Activated CD4-positive, alpha-beta T cell treated with anti-CD3 and anti-CD28 coated beads for 24 hours (primary cell): ENCODE data around the gene HSD17B1.
"Not testable (repeated sequence)": the region's sequence is repeated elsewhere in the genome, so short reads cannot be mapped to it uniquely, and the experiment has no call there.

Experiments
- DNase-seq, 2 donors: peaks; one replicate each; pipeline ENCODE4 v3.0.0-alpha.2; 2020; ENCODE audit warnings: low read depth in 2 of 2

The HSD17B1 gene

DNA sequence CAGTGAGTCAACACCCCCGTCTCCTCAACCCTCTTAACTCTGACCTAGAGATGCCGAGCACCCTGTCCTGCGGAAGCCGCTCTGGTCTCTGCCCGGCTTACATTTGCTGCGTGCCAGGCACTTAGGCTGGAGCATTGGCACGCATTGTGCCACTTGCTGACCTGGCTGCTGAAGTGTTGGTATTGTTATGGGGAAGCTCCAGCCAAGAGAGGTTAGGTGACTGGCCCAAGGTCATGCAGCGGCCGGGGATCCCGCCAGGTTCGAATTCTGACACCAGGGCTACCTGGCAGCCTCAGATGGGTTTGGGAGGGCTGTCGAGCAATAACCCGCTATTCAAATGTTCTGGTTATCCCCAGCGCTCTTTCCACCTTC, 5.0 kb upstream of the HSD17B1 start:
- DNase-seq = no peak

DNA sequence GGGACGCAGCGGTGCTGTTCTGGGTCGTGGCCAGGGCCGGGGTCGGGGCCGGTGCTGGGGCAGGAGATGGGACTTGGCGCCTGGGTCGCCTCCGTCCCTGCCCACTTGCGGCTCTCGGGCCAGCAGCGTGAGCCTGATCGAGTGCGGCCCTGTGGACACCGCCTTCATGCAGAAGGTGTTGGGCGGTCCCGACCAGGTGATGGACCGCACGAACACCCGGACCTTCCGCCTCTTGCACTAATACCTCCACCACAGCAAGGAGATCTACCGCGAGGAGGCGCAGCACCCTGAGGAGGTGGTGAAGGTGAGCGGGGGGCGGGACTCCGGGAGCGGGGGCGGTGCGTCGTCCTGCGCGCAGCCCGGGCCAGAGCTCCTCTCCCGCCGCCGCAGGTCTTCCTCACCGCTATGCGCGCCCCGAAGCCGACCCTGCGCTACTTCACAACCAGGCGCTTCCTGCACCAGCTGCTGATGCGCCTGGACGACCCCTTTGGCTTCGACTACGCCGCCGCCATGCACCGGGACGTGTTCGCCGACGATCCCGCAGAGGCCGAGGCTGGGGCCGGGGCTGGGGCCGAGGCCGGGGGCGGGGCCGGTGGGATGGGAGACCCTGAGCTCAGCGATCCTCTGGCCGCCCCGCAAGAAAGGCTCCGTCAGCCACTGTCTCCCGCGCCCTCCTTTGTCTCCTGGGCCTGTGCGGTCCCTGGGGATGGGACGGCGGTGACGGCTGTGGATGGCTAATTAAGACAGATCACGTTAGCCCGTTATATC, 4.5 kb upstream of the HSD17B1 start:
- DNase-seq = peak; percentile 69 to 83

DNA sequence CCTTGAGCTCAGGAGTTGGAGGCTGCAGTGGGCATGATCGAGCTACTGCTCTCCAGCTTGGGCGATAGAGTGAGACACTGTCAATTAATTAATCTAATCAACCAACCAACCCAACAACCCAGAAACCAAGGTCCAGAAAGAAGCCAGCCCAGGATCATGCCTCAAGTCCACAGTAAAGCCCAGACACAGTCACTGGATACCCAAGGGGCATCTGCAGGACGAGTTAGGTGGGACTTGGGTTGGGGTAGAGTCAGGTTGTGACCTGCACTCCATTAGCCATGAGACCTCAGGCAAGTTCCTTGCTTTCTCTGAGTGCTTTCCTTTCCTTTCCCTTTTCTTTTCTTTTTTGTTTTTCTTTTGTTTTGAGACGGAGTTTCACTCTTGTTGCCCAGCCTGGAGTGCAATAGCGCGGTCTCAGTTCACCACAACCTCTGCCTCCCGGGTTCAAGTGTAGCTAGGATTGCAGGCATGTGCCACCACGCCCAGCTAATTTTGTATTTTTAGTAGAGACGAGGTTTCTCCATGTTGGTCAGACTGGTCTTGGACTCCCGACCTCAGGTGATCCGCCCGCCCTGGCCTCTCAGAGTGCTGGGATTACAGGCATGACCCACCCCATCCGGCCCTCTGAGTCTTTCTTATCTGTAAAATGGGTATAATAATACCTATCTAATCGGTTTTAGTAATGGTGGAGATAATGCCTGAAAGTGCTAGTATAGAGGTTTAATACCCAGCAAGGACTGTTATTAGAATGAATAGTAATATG, 3.5 kb upstream of the HSD17B1 start:
- no peak for DNase-seq

DNA sequence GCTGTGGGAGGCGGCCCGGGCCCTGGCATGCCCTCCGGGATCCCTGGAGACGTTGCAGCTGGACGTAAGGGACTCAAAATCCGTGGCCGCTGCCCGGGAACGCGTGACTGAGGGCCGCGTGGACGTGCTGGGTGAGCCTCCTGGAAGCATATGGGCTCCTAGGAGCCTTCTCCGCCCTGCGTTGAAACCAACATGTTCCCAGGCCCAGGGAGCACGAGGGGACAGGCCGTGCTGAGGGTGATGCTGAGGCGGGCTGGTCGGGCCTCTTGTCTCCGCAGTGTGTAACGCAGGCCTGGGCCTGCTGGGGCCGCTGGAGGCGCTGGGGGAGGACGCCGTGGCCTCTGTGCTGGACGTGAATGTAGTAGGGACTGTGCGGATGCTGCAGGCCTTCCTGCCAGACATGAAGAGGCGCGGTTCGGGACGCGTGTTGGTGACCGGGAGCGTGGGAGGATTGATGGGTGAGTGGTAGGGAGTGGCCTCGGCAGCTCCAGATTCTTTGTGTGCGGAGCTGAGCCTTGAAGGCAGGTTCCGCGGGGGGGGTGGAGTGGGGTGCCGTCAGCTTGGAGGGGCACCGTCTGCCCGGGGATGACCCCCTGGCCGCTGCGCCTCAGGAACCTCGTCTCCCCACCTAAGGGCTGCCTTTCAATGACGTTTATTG, 567 bp downstream of the HSD17B1 start:
- DNase-seq = no peak

DNA sequence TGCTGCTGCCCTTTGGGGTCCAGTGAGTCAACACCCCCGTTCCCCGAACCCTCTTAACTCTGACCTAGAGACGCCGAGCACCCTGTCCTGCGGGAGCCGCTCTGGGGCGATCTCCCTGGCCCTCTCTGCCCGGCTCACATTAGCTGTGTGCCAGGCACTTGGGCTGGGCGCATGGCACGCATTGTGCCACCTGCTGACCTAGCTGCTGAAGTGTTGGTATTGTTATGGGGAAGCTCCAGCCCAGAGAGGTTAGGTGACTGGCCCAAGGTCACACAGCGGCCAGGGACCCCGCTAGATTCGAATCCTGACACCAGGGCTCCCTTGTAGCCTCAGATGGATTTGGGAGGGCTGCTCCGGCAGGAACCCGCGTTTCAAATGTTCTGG, 1.1 kb downstream of the HSD17B1 start:
- DNase-seq = no peak

DNA sequence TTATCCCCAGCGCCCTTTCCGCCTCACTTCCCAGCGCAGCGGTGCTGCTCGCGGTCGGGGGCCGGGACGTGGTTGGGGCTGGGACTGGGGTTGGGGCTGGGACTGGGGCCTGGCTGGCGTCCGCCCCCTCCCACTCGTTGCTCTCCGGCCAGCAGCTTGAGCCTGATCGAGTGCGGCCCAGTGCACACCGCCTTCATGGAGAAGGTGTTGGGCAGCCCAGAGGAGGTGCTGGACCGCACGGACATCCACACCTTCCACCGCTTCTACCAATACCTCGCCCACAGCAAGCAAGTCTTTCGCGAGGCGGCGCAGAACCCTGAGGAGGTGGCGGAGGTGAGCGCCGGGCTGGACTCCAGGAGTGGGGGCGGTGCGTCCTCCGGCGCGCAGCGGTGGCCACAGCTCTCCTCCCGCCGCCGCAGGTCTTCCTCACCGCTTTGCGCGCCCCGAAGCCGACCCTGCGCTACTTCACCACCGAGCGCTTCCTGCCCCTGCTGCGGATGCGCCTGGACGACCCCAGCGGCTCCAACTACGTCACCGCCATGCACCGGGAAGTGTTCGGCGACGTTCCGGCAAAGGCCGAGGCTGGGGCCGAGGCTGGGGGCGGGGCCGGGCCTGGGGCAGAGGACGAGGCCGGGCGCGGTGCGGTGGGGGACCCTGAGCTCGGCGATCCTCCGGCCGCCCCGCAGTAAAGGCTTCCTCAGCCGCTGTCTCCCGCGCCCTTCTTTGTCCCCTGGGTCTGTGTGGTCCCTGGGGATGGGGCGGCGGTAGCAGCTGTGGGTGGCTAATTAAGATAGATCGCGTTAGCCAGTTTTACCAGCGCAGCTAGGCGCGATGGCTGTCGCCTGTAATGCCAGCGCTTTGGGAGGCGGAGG, 1.8 kb downstream of the HSD17B1 start:
- DNase-seq = peak; percentile 49 to 73

DNA sequence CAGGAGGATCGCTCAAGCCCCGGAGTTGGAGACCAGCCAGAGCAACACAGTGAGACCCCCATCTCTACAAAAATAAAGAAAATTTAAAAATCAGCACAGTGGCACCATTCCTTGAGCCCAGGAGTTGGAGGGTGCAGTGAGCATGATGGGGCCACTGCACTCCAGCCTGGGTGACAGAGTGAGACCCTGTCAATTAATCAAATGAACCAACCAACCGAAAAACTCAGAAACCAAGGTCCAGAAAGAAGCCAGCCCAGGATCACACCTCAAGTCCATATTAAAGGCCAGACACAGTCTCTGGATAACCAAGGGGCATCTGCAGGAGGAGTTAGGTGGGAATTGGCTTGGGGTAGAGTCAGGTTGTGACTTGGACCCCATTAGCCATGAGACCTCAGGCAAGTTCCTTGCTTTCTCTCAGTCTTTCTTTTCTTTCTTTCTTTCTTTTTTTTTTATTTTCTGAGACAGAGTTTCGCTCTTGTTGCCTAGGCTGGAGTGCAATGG, 2.4 kb downstream of the HSD17B1 start:
- no peak for DNase-seq

DNA sequence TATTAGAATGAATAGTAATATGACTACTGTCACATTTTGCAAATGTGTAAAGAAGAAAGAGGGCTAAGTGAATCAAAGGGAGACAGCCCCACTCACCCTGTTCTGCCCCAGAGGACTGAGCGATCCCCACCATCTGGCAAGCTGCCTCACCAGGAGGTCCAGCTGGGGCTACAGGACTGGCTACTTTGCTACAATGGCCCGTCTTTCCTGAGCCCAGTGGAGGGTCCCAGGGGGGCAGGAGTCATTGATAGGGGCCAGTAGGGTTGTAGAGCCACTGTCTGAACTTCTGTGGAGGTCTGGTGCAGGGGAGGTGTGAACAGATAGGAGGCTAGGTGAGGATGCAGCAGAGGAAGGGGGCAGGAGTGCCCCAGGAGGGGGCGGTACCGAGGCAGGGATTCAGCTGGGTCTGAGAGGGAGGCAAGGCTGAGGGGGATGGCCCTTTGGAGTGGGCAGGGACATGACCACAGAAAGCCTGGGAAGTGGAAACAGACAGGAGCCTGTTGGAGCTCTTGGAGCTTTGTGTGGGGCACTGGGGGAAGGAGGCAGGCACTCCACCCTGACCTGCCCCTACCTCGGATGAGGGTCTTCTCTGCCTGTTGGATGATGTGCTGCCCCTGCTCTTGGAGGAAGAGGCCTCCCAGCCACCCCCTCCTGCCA, 3.4 kb downstream of the HSD17B1 start:
- DNase-seq = not testable (repeated sequence)

DNA sequence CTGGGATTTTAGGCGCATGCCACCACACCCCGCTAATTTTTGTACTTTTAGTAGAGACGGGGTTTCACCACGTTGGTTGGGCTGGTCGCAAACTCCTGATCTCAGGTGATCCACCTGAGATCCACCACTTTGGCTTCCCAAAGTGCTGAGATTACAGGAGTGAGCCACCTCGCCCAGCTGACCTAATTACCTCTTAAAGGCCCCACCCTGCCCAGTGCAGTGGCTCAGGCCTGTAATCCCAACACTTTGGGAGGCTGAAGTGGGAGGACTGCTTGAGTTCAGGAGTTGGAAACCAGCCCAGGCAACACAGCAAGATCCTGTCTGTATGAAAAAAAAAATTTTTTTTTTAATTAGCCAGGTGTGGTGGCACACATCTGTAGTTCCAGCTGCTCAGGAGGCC, 6.4 kb downstream of the HSD17B1 start:
- DNase-seq = no peak

DNA sequence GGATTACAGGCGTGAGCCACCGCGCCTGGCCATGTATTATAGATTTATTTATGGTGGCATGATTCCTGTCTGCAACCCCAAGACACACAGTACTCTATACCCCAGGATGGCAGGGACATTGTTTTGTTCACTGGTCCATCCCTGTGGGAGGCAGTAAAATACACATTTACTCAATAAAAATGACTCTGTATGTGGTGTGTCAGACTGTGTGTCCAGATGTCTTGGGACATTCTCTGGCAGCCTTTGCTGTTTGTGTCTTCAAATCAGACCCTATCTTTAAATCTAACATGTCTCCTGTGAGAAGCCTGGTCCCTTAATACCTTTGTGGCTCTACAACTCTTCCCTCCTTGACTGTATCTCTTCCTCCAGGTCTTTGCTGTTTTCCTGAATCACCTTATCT, 7.5 kb downstream of the HSD17B1 start:
- no peak for DNase-seq

DNA sequence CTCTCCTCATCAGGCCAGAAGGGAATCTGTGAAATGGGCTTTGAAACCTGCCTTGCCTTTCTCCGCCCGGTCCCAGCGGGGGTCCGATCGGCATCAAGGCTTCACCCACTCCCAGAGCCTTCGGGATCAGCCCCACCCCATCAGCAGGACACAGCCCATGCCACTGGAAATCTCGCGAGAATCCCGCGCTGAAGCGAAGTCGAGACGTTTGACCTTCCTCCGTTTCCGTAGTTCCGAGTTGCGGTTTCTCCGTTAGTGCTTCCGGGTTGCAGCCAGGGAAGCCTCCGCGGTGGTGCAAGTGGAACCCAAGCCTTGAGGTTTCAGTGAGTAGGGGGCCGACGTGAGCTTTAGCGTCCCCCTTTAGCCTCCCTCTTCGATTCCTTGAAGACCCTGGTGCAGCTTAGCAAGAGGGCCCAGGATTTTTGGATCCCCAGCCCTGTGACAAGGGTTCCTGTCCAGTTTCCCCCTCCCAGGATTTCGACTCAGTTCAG, 9.2 kb downstream of the HSD17B1 start, which contains the start of gene COASY:
Gene COASY, plus strand, starts transcription at position 252 of the 491 bp plus-strand sequence. CDS start 475 bp downstream, outside the sequence.
- peak; percentile 84 to 94 for DNase-seq

DNA sequence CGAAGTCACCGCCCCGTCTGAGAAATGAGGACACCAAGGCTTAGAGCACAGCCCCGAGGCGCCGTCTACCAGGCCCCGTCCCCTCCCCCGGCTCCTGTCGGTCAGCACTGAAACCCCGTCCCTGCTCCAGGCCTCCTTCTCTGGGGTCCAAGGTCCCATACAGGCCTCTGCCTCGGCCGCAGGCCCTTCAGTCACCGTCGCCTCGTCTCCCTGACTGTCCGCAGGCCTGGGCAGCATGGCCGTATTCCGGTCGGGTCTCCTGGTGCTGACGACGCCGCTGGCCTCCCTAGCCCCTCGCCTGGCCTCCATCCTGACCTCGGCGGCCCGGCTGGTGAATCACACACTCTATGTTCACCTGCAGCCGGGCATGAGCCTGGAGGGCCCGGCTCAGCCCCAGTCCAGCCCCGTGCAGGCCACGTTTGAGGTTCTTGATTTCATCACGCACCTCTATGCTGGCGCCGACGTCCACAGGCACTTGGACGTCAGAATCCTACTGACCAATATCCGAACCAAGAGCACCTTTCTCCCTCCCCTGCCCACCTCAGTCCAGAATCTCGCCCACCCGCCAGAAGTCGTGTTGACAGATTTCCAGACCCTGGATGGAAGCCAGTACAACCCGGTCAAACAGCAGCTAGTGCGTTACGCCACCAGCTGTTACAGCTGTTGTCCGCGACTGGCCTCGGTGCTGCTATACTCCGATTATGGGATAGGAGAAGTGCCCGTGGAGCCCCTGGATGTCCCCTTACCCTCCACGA, 9.8 kb downstream of the HSD17B1 start:
- no peak for DNase-seq

DNA sequence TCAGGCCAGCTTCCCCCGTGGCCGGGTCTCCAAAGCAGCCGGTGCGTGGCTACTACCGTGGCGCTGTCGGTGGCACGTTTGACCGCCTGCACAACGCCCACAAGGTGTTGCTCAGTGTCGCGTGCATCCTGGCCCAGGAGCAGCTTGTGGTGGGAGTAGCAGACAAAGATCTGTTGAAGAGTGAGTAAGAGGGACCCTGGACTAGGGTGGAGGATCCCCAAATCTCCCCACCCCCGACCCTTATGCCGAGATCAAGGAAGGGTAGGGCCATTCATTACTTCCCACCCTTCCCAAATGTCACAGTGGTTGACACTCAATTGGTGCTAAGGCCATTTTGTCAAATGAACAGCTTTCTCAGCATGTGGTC, 10.4 kb downstream of the HSD17B1 start:
- no peak for DNase-seq

DNA sequence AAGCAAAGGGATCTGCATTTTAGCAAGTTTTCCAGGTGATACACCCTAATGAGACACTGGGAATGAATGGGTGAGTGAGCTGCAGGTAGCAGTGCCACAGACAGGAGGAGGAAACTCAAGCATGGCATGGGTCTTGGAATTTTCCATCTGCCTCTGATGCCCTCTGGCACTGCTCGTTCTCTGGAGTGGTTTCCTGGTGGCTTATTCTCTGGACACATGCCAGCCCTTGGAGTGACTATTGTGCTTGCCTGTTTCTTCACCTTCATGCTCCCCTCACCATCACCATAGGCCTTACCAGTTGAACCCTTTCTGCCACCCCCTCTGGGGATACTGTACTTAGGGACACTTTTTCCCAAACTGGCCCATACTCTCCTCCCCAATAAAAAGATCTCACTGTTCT, 10.8 kb downstream of the HSD17B1 start:
- no peak for DNase-seq

DNA sequence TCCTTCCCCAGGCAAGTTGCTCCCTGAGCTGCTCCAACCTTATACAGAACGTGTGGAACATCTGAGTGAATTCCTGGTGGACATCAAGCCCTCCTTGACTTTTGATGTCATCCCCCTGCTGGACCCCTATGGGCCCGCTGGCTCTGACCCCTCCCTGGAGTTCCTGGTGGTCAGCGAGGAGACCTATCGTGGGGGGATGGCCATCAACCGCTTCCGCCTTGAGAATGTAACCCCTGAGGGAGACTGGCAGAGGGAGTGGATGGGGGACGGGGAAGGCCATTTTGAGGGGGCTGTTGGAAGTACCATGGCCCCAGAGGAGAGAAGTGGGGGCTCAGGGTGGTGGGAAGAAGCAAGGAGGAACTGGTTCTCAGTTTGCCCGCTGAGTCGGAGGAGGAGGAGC, 11.2 kb downstream of the HSD17B1 start:
- DNase-seq = no peak

DNA sequence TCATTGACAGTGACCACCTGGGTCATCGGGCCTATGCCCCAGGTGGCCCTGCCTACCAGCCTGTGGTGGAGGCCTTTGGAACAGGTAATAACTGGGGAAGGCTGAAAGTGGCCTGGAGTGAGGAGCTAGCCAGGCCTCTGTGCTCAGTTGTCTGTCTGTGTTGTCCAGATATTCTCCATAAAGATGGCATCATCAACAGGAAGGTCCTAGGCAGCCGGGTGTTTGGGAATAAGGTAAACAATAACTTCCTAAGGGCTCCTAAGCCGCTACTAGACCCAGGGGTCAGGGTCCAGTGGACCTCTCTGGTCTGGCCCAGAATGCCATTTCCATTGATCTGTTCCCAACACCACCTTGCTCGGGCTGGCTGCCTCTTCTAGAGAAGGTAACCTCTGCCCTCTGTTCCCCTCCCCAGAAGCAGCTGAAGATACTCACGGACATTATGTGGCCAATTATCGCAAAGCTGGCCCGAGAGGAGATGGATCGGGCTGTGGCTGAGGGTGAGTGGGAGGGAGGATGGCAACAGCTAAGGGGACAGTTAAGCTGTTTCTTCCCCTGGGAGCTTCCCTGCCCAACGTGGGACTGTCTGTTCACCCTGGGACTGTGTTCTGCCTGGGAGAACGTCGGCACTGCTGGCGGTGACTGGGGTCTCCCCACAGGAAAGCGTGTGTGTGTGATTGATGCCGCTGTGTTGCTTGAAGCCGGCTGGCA, 12.2 kb downstream of the HSD17B1 start:
- no peak for DNase-seq

DNA sequence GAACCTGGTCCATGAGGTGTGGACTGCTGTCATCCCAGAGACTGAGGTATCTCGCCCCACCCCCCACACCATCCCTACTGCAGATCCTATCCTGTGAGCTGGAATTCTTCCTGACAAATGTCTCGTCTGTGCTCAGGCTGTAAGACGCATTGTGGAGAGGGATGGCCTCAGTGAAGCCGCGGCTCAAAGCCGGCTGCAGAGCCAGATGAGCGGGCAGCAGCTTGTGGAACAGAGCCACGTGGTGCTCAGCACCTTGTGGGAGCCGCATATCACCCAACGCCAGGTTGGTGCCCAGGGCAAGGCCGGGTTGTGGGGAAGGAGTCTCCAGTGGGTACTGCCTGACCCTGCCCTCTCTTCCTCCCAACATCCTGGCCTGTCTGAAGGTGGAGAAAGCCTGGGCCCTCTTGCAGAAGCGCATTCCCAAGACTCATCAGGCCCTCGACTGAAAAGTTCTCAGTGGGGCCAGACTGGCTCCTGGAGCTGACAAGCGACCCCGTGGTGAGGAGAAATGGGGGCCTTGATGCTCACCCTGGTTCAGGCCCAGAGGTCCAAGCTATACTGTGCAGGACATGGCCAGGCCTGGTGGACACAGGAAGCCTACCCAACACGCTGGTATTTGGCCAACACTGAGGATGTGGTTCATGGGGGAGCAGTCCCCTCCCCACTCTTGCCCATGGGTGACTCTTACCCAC, 12.9 kb downstream of the HSD17B1 start:
- DNase-seq = no peak

DNA sequence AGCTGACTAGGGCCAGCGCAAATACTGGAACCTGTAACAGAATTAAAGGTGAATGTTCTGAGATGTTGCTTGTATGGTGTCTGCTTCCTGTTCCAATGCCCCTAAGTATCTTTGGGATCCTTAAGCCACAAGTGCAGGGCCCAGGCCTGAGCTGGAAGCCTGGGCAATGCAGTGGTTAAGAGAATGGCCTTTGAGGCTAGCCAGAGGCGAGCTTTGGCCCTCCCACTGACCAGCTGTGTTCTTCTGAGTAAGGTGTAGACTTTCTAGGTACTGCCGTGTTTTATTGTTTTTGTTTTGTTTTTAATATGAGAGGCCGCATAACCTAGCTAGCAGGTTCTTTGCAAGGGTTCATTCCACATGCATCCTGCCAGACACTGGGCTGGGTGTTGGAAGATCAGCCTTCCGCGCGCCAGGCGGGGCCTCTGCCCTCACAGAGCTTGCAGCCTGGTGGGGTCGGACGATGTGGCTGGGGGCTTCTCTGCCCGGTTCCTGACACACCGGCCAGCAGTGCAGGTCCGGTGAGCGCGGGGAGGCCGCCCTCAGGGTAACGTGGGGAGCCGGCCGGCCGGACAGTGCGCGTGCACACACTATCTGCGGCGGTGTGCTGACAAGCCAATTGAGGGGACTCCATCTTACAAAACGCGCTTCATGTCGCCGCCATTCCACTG, 13.6 kb downstream of the HSD17B1 start:
- no peak for DNase-seq
